ENCODE results near the gene GRK5. TPM values are rescaled to one million over a fixed set of nuclear protein-coding genes. Genes with fewer than 3 reads are reported as not detected.

GRK5 gene
- total and polyA plus RNA-seq, 4 donors: 18.5 to 43.1 (median 40.3) TPM

- peaks cover 0 to 4% (median 3%) of the 10 kb centered on the region in 5 donors for H3K4me1 ChIP-seq (ENCODE audit: control insufficient read depth in 5 of 5, insufficient read depth in 5 of 5, low read length in 5 of 5)
- H3K27me3 ChIP-seq (ENCODE audit: control insufficient read depth in 3 of 3, insufficient read depth in 3 of 3, low read length in 2 of 3): no peaks in the 10 kb centered on the region
- WGBS, 2 donors: 66 to 80% methylated on average over 9 of the region's 9 CpGs
- ATAC-seq (ENCODE audit: insufficient read depth, low FRiP score) (no peak), DNase-seq (no peak)
- TF ChIP-seq, protein P1, sequence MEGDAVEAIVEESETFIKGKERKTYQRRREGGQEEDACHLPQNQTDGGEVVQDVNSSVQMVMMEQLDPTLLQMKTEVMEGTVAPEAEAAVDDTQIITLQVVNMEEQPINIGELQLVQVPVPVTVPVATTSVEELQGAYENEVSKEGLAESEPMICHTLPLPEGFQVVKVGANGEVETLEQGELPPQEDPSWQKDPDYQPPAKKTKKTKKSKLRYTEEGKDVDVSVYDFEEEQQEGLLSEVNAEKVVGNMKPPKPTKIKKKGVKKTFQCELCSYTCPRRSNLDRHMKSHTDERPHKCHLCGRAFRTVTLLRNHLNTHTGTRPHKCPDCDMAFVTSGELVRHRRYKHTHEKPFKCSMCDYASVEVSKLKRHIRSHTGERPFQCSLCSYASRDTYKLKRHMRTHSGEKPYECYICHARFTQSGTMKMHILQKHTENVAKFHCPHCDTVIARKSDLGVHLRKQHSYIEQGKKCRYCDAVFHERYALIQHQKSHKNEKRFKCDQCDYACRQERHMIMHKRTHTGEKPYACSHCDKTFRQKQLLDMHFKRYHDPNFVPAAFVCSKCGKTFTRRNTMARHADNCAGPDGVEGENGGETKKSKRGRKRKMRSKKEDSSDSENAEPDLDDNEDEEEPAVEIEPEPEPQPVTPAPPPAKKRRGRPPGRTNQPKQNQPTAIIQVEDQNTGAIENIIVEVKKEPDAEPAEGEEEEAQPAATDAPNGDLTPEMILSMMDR (IDR thresholded peaks at IDR 0.05; ENCODE audit: control extremely low read depth, extremely low read depth): no peak
- no peak overlapping the region for H3K9ac ChIP-seq (ENCODE audit: insufficient read depth in 1 of 2, low read length in 2 of 2)
- H3K27ac ChIP-seq (ENCODE audit: low read depth in 1 of 2, low read length in 1 of 2): no peak overlapping the region
- H3K36me3 ChIP-seq (ENCODE audit: control insufficient read depth in 4 of 4, insufficient read depth in 4 of 4, low read length in 4 of 4): no peaks in the 10 kb centered on the region
- H3K4me3 ChIP-seq: no peak overlapping the region
- H3K9me3 ChIP-seq (ENCODE audit: control insufficient read depth in 4 of 4, insufficient read depth in 3 of 4, low read length in 3 of 4): no peaks in the 10 kb centered on the region
These were observed 23.5 kb upstream of the GRK5 start for GRCh38 chr10:119183664-119184412.

DNA sequence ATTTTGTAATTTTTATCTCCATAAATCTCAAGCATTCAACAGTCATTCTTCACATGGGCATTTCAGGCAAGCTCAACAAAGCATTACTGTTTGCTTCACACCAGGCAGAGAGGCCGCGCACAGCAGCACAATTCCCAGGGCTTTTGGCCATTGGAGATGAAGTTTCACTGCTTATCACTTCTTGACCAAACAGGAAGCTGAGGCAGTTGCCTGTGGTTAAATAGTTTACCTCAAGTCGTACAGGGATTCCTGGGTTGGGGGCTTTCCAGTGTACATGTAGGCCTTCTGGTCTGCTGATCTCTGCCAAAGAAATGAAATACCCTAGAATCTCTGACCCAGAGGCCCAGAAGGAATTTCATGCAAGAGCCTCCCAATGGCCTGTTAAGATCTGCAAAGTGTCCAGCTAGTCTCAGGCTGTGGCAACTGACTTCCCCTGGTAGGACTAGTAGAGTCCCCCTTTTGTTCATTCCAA, 17.5 kb upstream of the GRK5 start:
- Histone ChIP-seq H3K4me3 (no peak overlapping the region), H3K36me3 (ENCODE audit: control insufficient read depth in 4 of 4, insufficient read depth in 4 of 4, low read length in 4 of 4) (no peaks in the 10 kb centered on the region), H3K9me3 (ENCODE audit: control insufficient read depth in 4 of 4, insufficient read depth in 3 of 4, low read length in 3 of 4) (no peaks in the 10 kb centered on the region), H3K4me1 (ENCODE audit: control insufficient read depth in 5 of 5, insufficient read depth in 5 of 5, low read length in 5 of 5) (peaks cover 0 to 2% (median 0%) of the 10 kb centered on the region in 5 donors), H3K27me3 (ENCODE audit: control insufficient read depth in 3 of 3, insufficient read depth in 3 of 3, low read length in 2 of 3) (no peaks in the 10 kb centered on the region), H3K27ac (ENCODE audit: low read depth in 1 of 2, low read length in 1 of 2) (no peak overlapping the region), H3K9ac (ENCODE audit: insufficient read depth in 1 of 2, low read length in 2 of 2) (no peak overlapping the region)
- peak in 1 of 3 donors; percentile 49 for DNase-seq
- 17 to 42% methylated on average over 3 of the region's 3 CpGs for WGBS, 2 donors
- TF ChIP-seq, protein P1 (IDR thresholded peaks at IDR 0.05; ENCODE audit: control extremely low read depth, extremely low read depth): no peak
- ATAC-seq (ENCODE audit: insufficient read depth, low FRiP score): no peak

DNA sequence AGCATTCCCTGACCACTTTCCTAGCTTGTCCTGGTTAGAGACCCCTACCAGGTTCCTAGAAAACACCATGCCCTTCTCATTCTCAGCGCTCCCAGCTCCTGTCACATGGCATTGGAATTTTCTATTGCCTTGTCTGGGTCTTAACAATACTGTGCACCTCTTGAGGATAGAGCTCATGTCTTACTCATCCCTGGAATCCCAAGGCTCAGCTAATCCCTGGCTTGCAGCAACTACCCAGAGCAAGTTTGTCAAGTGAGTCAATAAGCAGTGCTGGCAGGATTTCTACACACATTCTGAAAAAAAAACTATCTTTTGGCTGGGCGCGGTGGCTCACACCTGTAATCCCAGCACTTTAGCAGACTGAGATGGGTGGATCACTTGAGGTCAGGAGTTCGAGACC, 17.0 kb upstream of the GRK5 start:
- ATAC-seq (ENCODE audit: insufficient read depth, low FRiP score): no peak

More for the DNA sequence above, 17.0 kb upstream of the GRK5 start:
- no peak for DNase-seq
- Histone ChIP-seq H3K9me3 (ENCODE audit: control insufficient read depth in 4 of 4, insufficient read depth in 3 of 4, low read length in 3 of 4) (no peaks in the 10 kb centered on the region), H3K4me3 (no peak overlapping the region), H3K36me3 (ENCODE audit: control insufficient read depth in 4 of 4, insufficient read depth in 4 of 4, low read length in 4 of 4) (no peaks in the 10 kb centered on the region), H3K27me3 (ENCODE audit: control insufficient read depth in 3 of 3, insufficient read depth in 3 of 3, low read length in 2 of 3) (no peaks in the 10 kb centered on the region), H3K27ac (ENCODE audit: low read depth in 1 of 2, low read length in 1 of 2) (no peak overlapping the region), H3K9ac (ENCODE audit: insufficient read depth in 1 of 2, low read length in 2 of 2) (no peak overlapping the region), H3K4me1 (ENCODE audit: control insufficient read depth in 5 of 5, insufficient read depth in 5 of 5, low read length in 5 of 5) (peaks cover 0 to 2% (median 0%) of the 10 kb centered on the region in 5 donors)
- 92 to 94% methylated on average over 4 of the region's 4 CpGs for WGBS, 2 donors
- TF ChIP-seq, protein P1 (IDR thresholded peaks at IDR 0.05; ENCODE audit: control extremely low read depth, extremely low read depth): no peak

All from lung (tissue), 12 donors.